Head of caudate nucleus (tissue), 42 donors: ENCODE data around the gene CEBPG.

ENCODE experiments used
- DNase-seq, 42 donors: peaks; one replicate each; pipeline versions ENCODE4 v3.0.0 to v3.0.0-alpha.2; 2020 to 2021; ENCODE audit warnings: mixed read lengths in 7 of 42
- intact Hi-C: fragments of 100-400 bp; cut with DNase I; formaldehyde crosslinking; loops from one replicate; pipeline ENCODE4 v1.15.0; 2022

The CEBPG gene

DNA sequence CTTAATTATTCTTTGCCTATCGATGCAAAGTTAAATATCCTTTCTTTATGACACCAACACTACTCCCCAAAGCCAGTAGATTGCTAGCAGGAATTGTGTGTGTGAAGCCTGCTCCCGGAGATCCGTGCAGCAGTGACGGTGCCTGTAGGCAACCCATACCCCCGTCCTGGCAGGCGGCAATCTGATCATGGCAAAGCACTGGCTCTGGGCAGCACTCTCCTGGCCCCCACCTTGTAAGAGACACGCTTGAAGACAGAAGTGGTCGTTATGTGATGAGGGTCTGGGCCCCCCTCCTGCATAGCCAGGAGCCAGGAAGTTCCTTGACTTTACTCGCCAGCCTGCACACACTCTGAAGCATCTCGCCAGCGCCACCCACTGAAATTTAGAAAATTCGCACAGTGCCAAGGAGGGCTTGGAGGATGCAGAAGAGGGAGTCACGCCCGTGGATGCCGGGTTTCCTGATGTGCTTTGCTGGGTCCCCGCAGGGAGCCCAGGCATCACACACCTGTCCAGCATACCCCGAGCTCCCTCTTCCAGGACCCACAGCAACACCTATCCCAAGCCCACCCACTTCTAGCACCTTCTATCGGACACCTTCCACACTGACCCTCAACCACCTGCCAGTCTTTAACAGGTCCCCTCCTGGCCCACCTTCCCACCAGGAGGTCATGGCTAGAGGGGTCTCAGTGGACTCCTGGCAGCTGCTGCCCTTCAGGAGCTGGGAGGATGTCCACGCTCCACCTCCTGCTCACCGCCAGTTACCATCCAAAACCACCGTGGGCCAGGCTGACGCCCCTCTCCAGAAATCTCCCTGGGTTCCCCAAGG is 54.5 kb downstream of the CEBPG start:
- intact Hi-C loops = no loop called here
- no peak for DNase-seq

- intact Hi-C loops = no loop called here
Observed at GRCh38 chr19:33428627-33429125, 55.2 kb downstream of the CEBPG start.

DNA sequence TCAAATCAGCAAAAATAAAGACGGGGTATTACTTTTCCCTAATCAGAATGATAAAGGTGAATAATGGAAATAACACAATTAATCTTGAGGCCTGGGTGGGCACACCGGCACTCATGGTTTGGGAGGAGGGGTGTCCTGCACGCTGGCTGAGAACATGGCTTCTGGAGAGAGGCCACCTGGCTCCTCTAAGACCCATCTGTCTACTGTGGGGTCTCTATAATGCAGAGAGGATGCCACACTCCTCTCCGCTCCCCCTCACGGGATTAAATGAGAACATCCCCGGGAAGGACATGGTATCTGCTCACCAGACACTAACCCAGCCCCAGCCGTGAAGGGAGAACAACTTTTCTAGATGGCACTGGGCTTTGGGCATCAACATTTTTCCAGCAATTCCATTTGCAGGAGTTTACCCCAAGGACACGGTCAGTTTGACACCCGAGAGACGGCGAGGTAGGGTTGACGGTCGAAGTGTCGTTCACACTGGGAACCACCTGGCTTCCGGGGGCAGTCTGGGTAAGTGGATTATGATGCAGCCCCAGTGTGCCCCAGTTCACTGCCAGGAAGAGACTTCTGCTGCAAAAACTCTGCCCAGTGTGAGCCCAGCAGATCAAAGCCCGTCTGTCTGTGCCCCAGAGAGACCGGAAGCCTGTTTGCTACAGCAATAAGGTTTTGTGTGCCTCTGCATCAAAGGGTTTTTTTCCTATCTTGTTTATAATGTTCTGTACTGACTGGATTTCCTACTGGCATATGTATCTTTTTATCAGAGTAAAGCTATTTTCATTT is 56.6 kb downstream of the CEBPG start:
- peak in 5 of 42 donors; percentile 15 to 32 (median 27) for DNase-seq
- intact Hi-C loops = loop anchor here (5.0 kb wide), 1 partner anchor 342 kb away; no protein-coding TSS in a partner anchor

More at GRCh38 chr19:33428627-33429125, 55.2 kb downstream of the CEBPG start:
- DNase-seq = peak in 1 of 42 donors; percentile 4

- intact Hi-C loops = loop anchor here (5.0 kb wide), 1 partner anchor 342 kb away; no protein-coding TSS in a partner anchor
- DNase-seq = peak; percentile 63 to 92 (median 82)
Observed at GRCh38 chr19:33430674-33431277, 57.3 kb downstream of the CEBPG start.

- intact Hi-C loops = loop anchor here (5.0 kb wide), 1 partner anchor 340 kb away; no protein-coding TSS in a partner anchor
- DNase-seq = peak in 2 of 42 donors; percentile 2 to 9
Observed at GRCh38 chr19:33432015-33432414, 58.5 kb downstream of the CEBPG start.
